Testis (tissue), 3 donors: ENCODE measurements around the gene FIP1L1. TPM values are rescaled to one million over a fixed set of nuclear protein-coding genes. Genes with fewer than 3 reads are reported as not detected.
"Not testable (repeated sequence)": the region's sequence is repeated elsewhere in the genome, so short reads cannot be mapped to it uniquely, and the experiment has no call there.

Source experiments
- DNase-seq: peaks from one replicate; pipeline ENCODE4 v3.0.0-alpha.2; 2019
- H3K27ac ChIP-seq, 2 donors: fragments of 200-600 bp; sonication (generic); one replicate each; pipeline ENCODE4 v1.5.1; 2019
- H3K27me3 ChIP-seq: fragments of 200-600 bp; sonication (generic); one replicate; pipeline ENCODE4 v1.5.1; 2019
- H3K36me3 ChIP-seq: fragments of 200-600 bp; sonication (generic); one replicate; pipeline ENCODE4 v1.5.1; 2017; ENCODE audit warnings: low read depth; ENCODE audit errors: missing control alignments
- H3K4me1 ChIP-seq: fragments of 200-600 bp; sonication (generic); one replicate; pipeline ENCODE4 v1.5.1; 2019
- H3K4me3 ChIP-seq, 2 donors: fragments of 200-600 bp; sonication (generic); one replicate each; pipeline ENCODE4 v1.5.1; 2017 to 2019
- H3K9me3 ChIP-seq: fragments of 200-600 bp; sonication (generic); one replicate; pipeline ENCODE4 v1.5.1; 2017
- CTCF ChIP-seq, 3 experiments: fragments of 450-650 bp in 2 of 3; fragments of 200-600 bp in 1 of 3; sonication (generic) in 1 of 3; IDR thresholded peaks; one replicate each; pipeline ENCODE4 v1.5.1; 2016 to 2019; ENCODE audit warnings: antibody characterized with exemption in 3 of 3, mild to moderate bottlenecking in 2 of 3, moderate library complexity in 1 of 3
- POLR2A ChIP-seq: fragments of 450-650 bp; IDR thresholded peaks from one replicate; pipeline ENCODE4 v1.6.1; 2017; ENCODE audit warnings: antibody characterized with exemption, mild to moderate bottlenecking, moderate library complexity
- WGBS, 2 donors: methylation state at CpG; one replicate each; pipeline ENCODE4 v1.1.5; 2018; 5-methylcytosine and 5-hydroxymethylcytosine counted together
- intact Hi-C: fragments of 100-400 bp; cut with DNase I; formaldehyde crosslinking; loops from one replicate; pipeline ENCODE4 v1.15.1; 2023; ENCODE audit warnings: low total_unique reads
- polyA plus RNA-seq: library from polyadenylated mRNA; stranded (reverse); fragments of 350-450 nt; fragmentation: Illumina TruSeq; extraction: RNeasy Lipid Tissue Mini Kit (QIAGEN cat#74804); gene quantifications from one replicate; pipeline ENCODE4 v1.2.3, GENCODE V29; 2014; ENCODE audit warnings: low read depth, low replicate concordance; ENCODE audit not compliant: insufficient read depth
- total RNA-seq, 2 donors: library from RNA; depleted of rRNA; stranded (reverse); fragments of >200 nt; gene quantifications; one replicate each; pipeline ENCODE4 v1.2.3, GENCODE V29; 2016

The FIP1L1 gene
- total and polyA plus RNA-seq, 3 donors from 2014 or later, result 87.9 to 110 (median 91.3) TPM

GRCh38 chr4:53463340-53463739, 85.9 kb downstream of the FIP1L1 start:
- H3K27ac ChIP-seq, result no peak overlapping the region
- no peaks in the 10 kb centered on the region for H3K27me3 ChIP-seq
- no peaks in the 10 kb centered on the region for H3K9me3 ChIP-seq
- no peaks in the 10 kb centered on the region for H3K4me1 ChIP-seq
- 84% methylated on average over 5 of the region's 5 CpGs for WGBS, 2 donors
- H3K36me3 ChIP-seq, result no peaks in the 10 kb centered on the region
- no peak for DNase-seq
- no peak overlapping the region for H3K4me3 ChIP-seq
- intact Hi-C loops, result no loop called here
- TF ChIP-seq CTCF (IDR thresholded peaks at IDR 0.05), result no peak
- no peak for TF ChIP-seq POLR2A

- Histone ChIP-seq H3K9me3 (no peaks in the 10 kb centered on the region), H3K27ac (no peak overlapping the region), H3K4me1 (no peaks in the 10 kb centered on the region), H3K27me3 (no peaks in the 10 kb centered on the region), H3K4me3 (no peak overlapping the region), H3K36me3 (no peaks in the 10 kb centered on the region)
- no peak for DNase-seq
- intact Hi-C loops, result no loop called here
- TF ChIP-seq CTCF (IDR thresholded peaks at IDR 0.05) (no peak), POLR2A (no peak)
- WGBS, 2 donors, result 26 to 44% methylated on average over 2 of the region's 2 CpGs
These were observed 87.8 kb downstream of the FIP1L1 start for GRCh38 chr4:53465281-53465680.

- DNase-seq, result no peak
- Histone ChIP-seq H3K4me1 (no peaks in the 10 kb centered on the region), H3K9me3 (no peaks in the 10 kb centered on the region), H3K36me3 (no peaks in the 10 kb centered on the region), H3K27ac (no peak overlapping the region), H3K4me3 (no peak overlapping the region), H3K27me3 (no peaks in the 10 kb centered on the region)
- intact Hi-C loops, result no loop called here
- TF ChIP-seq POLR2A (no peak), CTCF (IDR thresholded peaks at IDR 0.05) (no peak)
These were observed 88.5 kb downstream of the FIP1L1 start for GRCh38 chr4:53465891-53466290.

GRCh38 chr4:53466576-53466975, 89.1 kb downstream of the FIP1L1 start:
- H3K4me1 ChIP-seq, intact Hi-C loops, H3K9me3 ChIP-seq, H3K36me3 ChIP-seq, H3K27me3 ChIP-seq, H3K4me3 ChIP-seq, DNase-seq, H3K27ac ChIP-seq: not testable (repeated sequence)
- WGBS, 2 donors, result 93 to 95% methylated on average over 6 of the region's 6 CpGs

- no peaks in the 10 kb centered on the region for H3K27me3 ChIP-seq
These were observed 99.0 kb downstream of the FIP1L1 start for GRCh38 chr4:53476232-53477037.

More at GRCh38 chr4:53476232-53477037, 99.0 kb downstream of the FIP1L1 start:
- no peak for DNase-seq
- H3K9me3 ChIP-seq, result no peaks in the 10 kb centered on the region
- intact Hi-C loops, result no loop called here
- H3K36me3 ChIP-seq, result no peaks in the 10 kb centered on the region
- H3K4me3 ChIP-seq, result no peak overlapping the region
- no peak for TF ChIP-seq POLR2A
- no peak for TF ChIP-seq CTCF (IDR thresholded peaks at IDR 0.05)
- no peak overlapping the region for H3K27ac ChIP-seq
- no peaks in the 10 kb centered on the region for H3K4me1 ChIP-seq
- 85 to 86% methylated on average over 10 of the region's 10 CpGs for WGBS, 2 donors
